Smooth muscle cell (in vitro differentiated cells): ENCODE measurements around the gene ARFGEF2. TPM values are rescaled to one million over a fixed set of nuclear protein-coding genes. Genes with fewer than 3 reads are reported as not detected.
"Not testable (repeated sequence)": the region's sequence is repeated elsewhere in the genome, so short reads cannot be mapped to it uniquely, and the experiment has no call there.

Experiments used
- DNase-seq: peaks from one replicate; lab custom pipeline; 2025; ENCODE audit not compliant: unreplicated experiment; lab: John Stamatoyannopoulos, UW
- H2AFZ ChIP-seq: fragments of 200-600 bp; sonication (generic); 2 replicates; pipeline ENCODE4 v1.6.0; 2016; ENCODE audit warnings: antibody characterized with exemption, low read depth, mild to moderate bottlenecking
- H3F3A ChIP-seq: fragments of 200-600 bp; sonication (generic); 2 replicates; pipeline ENCODE4 v1.6.0; 2017; ENCODE audit warnings: antibody characterized with exemption, low read depth
- H3K27ac ChIP-seq: fragments of 200-600 bp; sonication (generic); 2 replicates; pipeline ENCODE4 v1.5.1; 2016; ENCODE audit warnings: low read depth, mild to moderate bottlenecking
- H3K27me3 ChIP-seq: fragments of 200-600 bp; sonication (generic); 2 replicates; pipeline ENCODE4 v1.6.1; 2016; ENCODE audit warnings: low read depth, mild to moderate bottlenecking
- H3K36me3 ChIP-seq: fragments of 200-600 bp; sonication (generic); 2 replicates; pipeline ENCODE4 v1.5.1; 2016; ENCODE audit warnings: low read depth
- H3K4me1 ChIP-seq: fragments of 200-600 bp; sonication (generic); 2 replicates; pipeline ENCODE4 v1.5.1; 2016; ENCODE audit warnings: low read depth
- H3K4me2 ChIP-seq: fragments of 200-600 bp; sonication (generic); 2 replicates; pipeline ENCODE4 v1.6.0; 2016; ENCODE audit warnings: mild to moderate bottlenecking
- H3K4me3 ChIP-seq: fragments of 200-600 bp; sonication (generic); 2 replicates; pipeline ENCODE4 v1.5.1; 2016; ENCODE audit warnings: mild to moderate bottlenecking
- H3K79me2 ChIP-seq: fragments of 200-600 bp; sonication (generic); 2 replicates; pipeline ENCODE4 v1.6.0; 2016; ENCODE audit warnings: low read depth, mild to moderate bottlenecking
- H3K9ac ChIP-seq: fragments of 200-600 bp; sonication (generic); 2 replicates; pipeline ENCODE4 v1.6.0; 2016; ENCODE audit warnings: low read depth
- H3K9me3 ChIP-seq: fragments of 200-600 bp; sonication (generic); replicated peaks from 2 replicates; pipeline ENCODE4 v1.5.1; 2016; ENCODE audit warnings: low read depth
- H4K20me1 ChIP-seq: fragments of 200-600 bp; sonication (generic); 2 replicates; pipeline ENCODE4 v1.6.0; 2016; ENCODE audit warnings: low read depth
- WGBS: methylation state at CpG from one replicate; pipeline ENCODE4 v1.1.7; 2016; ENCODE audit warnings: low lambda C conversion rate; 5-methylcytosine and 5-hydroxymethylcytosine counted together
- polyA plus RNA-seq: library from polyadenylated mRNA; unstranded; fragments of >200 nt; fragmentation: Nextera tagmentation; extraction: Ambion mirVana; gene quantifications from 2 replicates; pipeline ENCODE4 v1.2.1, GENCODE V29; 2016
- small RNA-seq: library from RNA; depleted of rRNA; stranded (forward); fragments of <200 nt; gene quantifications from one replicate; pipeline ENCODE3, GENCODE V24; 2014
- total RNA-seq: library from RNA; depleted of rRNA; stranded (reverse); fragments of >200 nt; gene quantifications from 2 replicates; pipeline ENCODE4 v1.2.3, GENCODE V29; 2014
- TF ChIP-seq, protein P1 (sequence below): fragments of 200-600 bp; sonication (generic); IDR thresholded peaks from 2 replicates; pipeline ENCODE4 v1.5.1; 2017; ENCODE audit warnings: borderline replicate concordance, mild to moderate bottlenecking, antibody characterized with exemption; ENCODE audit not compliant: insufficient read depth, poor library complexity, severe bottlenecking

Gene ARFGEF2
- total and polyA plus RNA-seq, 2 experiments from 2014 or later = 6.5 to 29.6 TPM

DNA sequence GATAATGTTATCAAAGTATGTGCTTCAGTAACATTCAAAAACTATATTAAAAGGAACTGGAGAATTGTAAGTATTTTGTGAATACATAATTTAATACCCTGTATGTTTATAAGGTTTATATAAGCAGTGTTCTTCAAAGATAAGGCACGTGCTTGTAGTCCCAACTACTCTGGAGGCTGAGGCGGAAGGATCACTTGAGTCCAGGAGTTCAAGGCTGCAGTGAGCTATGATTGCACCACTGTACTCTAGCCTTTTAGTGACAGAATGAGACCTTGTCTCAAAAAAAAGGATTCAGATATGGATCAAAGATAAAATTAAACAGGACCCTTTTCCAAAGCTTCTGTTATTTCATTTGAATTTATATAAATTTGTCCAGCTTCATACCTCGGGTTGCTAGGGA lies 141.8 kb downstream of the ARFGEF2 start:
- Histone ChIP-seq H3K36me3 (peaks cover 14% of the 10 kb centered on the region), H3K4me1 (no peaks in the 10 kb centered on the region), H3K79me2 (peaks cover 57% of the 10 kb centered on the region), H2AFZ (no peak overlapping the region), H3K27ac (no peak overlapping the region), H3K9me3 (no peaks in the 10 kb centered on the region), H3K4me2 (no peak overlapping the region), H3K27me3 (no peaks in the 10 kb centered on the region), H3K4me3 (no peak overlapping the region), H3K9ac (no peak overlapping the region), H4K20me1 (peaks cover 25% of the 10 kb centered on the region), H3F3A (no peaks in the 10 kb centered on the region)
- WGBS = 94% methylated on average over 3 of the region's 3 CpGs
- no peak for DNase-seq
- TF ChIP-seq, protein P1, sequence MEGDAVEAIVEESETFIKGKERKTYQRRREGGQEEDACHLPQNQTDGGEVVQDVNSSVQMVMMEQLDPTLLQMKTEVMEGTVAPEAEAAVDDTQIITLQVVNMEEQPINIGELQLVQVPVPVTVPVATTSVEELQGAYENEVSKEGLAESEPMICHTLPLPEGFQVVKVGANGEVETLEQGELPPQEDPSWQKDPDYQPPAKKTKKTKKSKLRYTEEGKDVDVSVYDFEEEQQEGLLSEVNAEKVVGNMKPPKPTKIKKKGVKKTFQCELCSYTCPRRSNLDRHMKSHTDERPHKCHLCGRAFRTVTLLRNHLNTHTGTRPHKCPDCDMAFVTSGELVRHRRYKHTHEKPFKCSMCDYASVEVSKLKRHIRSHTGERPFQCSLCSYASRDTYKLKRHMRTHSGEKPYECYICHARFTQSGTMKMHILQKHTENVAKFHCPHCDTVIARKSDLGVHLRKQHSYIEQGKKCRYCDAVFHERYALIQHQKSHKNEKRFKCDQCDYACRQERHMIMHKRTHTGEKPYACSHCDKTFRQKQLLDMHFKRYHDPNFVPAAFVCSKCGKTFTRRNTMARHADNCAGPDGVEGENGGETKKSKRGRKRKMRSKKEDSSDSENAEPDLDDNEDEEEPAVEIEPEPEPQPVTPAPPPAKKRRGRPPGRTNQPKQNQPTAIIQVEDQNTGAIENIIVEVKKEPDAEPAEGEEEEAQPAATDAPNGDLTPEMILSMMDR = no peak

DNA sequence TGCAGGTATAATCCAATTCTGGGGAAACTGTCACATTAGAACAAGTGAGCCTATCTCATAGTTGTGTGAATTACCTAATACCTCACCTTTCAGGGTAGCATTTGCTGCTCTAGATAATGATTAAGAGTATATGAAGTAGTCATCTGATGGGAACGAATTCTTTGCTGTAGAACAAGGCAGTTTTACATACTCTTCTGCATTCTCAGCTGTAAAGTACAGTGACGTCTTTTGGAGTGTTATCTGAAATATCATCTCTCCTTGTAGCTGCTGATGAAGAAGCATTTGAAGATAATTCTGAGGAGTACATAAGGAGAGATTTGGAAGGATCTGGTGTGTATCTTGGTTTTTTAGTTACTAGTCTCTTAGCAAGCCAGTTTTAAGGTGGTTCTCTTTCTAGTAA lies 153.0 kb downstream of the ARFGEF2 start:
- H4K20me1 ChIP-seq = no peaks in the 10 kb centered on the region
- H3K79me2 ChIP-seq = no peaks in the 10 kb centered on the region
- no peak overlapping the region for H3K4me2 ChIP-seq
- no peaks in the 10 kb centered on the region for H3K27me3 ChIP-seq
- H3K4me1 ChIP-seq = no peaks in the 10 kb centered on the region
- H3K36me3 ChIP-seq = peaks cover 47% of the 10 kb centered on the region
- no peak for DNase-seq
- no peak overlapping the region for H3K27ac ChIP-seq
- H3K9me3 ChIP-seq = no peaks in the 10 kb centered on the region
- no peak overlapping the region for H2AFZ ChIP-seq
- no peak overlapping the region for H3K4me3 ChIP-seq
- TF ChIP-seq, protein P1 = no peak
- WGBS = 95% methylated on average over 2 of the region's 2 CpGs
- H3F3A ChIP-seq = no peaks in the 10 kb centered on the region
- no peak overlapping the region for H3K9ac ChIP-seq

DNA sequence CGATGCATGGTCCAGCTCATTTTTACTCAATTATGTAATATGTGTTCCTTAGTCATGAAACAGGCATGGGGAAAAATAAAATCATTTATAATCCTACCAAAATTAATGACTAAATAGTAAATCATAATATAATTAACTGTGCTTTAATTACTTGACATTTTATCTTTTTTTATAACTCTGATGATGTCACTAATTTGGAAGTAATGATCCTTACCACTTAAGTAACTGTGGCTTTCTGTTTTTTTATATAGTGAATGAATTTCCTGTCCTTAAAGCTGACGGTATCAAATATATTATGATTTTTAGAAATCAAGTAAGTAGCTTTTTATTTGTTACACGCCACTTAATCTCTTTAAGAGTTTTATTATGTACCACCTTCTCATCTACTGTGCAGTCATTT lies 156.8 kb downstream of the ARFGEF2 start:
- Histone ChIP-seq H4K20me1 (no peaks in the 10 kb centered on the region), H2AFZ (no peak overlapping the region), H3K9me3 (no peaks in the 10 kb centered on the region), H3K4me3 (no peak overlapping the region), H3K79me2 (no peaks in the 10 kb centered on the region), H3K27ac (no peak overlapping the region), H3F3A (no peaks in the 10 kb centered on the region), H3K27me3 (no peaks in the 10 kb centered on the region), H3K36me3 (peaks cover 40% of the 10 kb centered on the region), H3K4me2 (no peak overlapping the region), H3K9ac (no peak overlapping the region), H3K4me1 (no peaks in the 10 kb centered on the region)
- TF ChIP-seq, protein P1 = no peak
- no peak for DNase-seq
- WGBS = 94% methylated on average over 3 of the region's 3 CpGs

DNA sequence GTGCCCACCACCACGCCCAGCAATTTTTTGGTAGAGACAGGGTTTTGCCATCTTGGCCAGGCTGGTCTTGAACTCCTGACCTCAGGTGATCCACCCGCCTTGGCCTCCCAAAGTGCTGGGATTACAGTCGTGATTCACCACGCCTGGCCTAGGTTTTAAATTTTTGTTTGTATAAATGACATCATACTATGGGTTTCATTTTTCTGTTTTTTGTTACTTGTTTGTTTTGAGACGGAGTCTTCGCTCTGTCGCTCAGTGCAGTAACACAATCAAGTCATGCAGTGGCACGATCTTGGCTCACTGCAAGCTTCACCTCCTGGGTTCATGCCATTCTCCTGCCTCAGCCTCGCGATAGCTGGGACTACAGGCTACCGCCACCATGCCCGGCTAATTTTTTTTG lies 160.8 kb downstream of the ARFGEF2 start:
- not testable (repeated sequence) for H3K4me3 ChIP-seq, DNase-seq, H3K27ac ChIP-seq, H3K9ac ChIP-seq, H3K4me1 ChIP-seq, H2AFZ ChIP-seq, H4K20me1 ChIP-seq, H3F3A ChIP-seq, H3K79me2 ChIP-seq, H3K4me2 ChIP-seq, H3K9me3 ChIP-seq, H3K27me3 ChIP-seq
- WGBS = 96% methylated on average over 12 of the region's 12 CpGs
- peaks cover 36% of the 10 kb centered on the region for H3K36me3 ChIP-seq

Small RNA genes within 50 kb of the gene (small RNA-seq; reads per million reads assigned to genes)
- gene SNAP23P1 = 0.24 reads per million

Other genes starting within 250 kb of the ARFGEF2 start
- gene PREX1, start 93.7 kb upstream of the ARFGEF2 start, total RNA-seq = 0.04 and 0.31 TPM in 2 replicates
- gene PREX1, start 93.7 kb upstream of the ARFGEF2 start, polyA plus RNA-seq = 0.30 TPM in 1 of 2 replicates, not detected in the other
- 92.5 and 98.6 TPM in 2 replicates for gene CSE1L, start 124.6 kb downstream of the ARFGEF2 start, total RNA-seq
- gene CSE1L, start 124.6 kb downstream of the ARFGEF2 start, polyA plus RNA-seq = 31.5 and 42.0 TPM in 2 replicates